ENCODE measurements around the gene GPR39.

The GPR39 gene

DNA sequence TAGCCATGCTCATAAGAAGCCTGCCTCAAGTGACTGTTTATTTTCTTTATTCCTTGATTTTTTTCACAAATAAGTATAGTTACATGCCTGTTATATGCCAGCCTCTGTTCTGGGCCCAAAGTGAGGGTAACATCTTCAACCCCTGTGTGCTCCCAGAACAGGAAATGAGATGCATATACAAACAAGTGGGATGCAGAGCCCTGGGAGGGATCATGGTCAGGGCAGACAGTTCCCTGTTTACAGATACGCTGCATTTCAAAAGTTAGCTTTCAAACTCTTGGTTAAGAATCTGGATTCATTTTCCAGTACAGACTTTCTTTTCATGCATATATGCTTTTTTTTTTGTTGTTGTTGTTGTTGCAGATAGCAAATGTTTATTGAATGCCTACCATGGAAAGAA is 24.4 kb downstream of the GPR39 start:
- Histone ChIP-seq H3K36me3 (ENCODE audit: low read length) (no peaks in the 10 kb centered on the region), H3K79me2 (ENCODE audit: insufficient read depth, low read length) (no peaks in the 10 kb centered on the region), H3K9me2 (replicated peaks; ENCODE audit: insufficient read depth, low read length) (no peaks in the 10 kb centered on the region)

DNA sequence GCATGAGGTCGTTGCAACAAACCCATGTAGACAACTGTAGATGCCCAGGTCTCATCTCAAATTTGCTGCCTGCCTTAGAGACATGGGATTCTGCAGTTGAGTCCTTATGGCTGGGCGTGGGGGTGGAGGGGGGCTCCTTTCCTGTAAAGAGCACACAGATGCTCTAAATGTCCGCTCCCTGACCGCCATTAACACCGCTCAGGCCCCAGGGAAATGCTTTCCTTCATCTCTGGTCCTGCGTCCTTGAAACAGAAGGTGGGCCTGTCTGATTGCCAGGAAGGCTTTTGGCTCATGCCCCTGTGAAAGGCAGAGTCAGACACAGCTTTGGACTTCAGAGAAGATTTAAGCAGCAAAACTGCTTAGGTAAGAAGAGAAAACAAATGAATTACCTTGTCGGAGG is 25.7 kb downstream of the GPR39 start:
- no peak overlapping the region for H3K27ac ChIP-seq (ENCODE audit: low read depth, low read length)
- no peak overlapping the region for H2AFZ ChIP-seq (ENCODE audit: low read depth, low read length, severe bottlenecking)
- no peaks in the 10 kb centered on the region for H3K36me3 ChIP-seq (ENCODE audit: low read length)
- H3K9me3 ChIP-seq (ENCODE audit: insufficient read depth, low read length) = no peaks in the 10 kb centered on the region
- no peak for TF ChIP-seq EZH2phosphoT487 (conservative IDR thresholded peaks at IDR 0.05; ENCODE audit: low read length)
- TF ChIP-seq, protein P1, sequence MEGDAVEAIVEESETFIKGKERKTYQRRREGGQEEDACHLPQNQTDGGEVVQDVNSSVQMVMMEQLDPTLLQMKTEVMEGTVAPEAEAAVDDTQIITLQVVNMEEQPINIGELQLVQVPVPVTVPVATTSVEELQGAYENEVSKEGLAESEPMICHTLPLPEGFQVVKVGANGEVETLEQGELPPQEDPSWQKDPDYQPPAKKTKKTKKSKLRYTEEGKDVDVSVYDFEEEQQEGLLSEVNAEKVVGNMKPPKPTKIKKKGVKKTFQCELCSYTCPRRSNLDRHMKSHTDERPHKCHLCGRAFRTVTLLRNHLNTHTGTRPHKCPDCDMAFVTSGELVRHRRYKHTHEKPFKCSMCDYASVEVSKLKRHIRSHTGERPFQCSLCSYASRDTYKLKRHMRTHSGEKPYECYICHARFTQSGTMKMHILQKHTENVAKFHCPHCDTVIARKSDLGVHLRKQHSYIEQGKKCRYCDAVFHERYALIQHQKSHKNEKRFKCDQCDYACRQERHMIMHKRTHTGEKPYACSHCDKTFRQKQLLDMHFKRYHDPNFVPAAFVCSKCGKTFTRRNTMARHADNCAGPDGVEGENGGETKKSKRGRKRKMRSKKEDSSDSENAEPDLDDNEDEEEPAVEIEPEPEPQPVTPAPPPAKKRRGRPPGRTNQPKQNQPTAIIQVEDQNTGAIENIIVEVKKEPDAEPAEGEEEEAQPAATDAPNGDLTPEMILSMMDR (IDR thresholded peaks at IDR 0.05; ENCODE audit: insufficient read depth, low read length, poor library complexity, severe bottlenecking) = no peak
- H3F3A ChIP-seq (ENCODE audit: insufficient read depth) = no peaks in the 10 kb centered on the region
- H3K9ac ChIP-seq (ENCODE audit: low read length) = no peak overlapping the region
- H3K79me2 ChIP-seq (ENCODE audit: insufficient read depth, low read length) = no peaks in the 10 kb centered on the region
- H3K4me2 ChIP-seq (ENCODE audit: low read depth, low read length, poor library complexity, severe bottlenecking) = no peak overlapping the region
- no peaks in the 10 kb centered on the region for H3K27me3 ChIP-seq (ENCODE audit: low read length)
- H4K20me1 ChIP-seq (ENCODE audit: low read depth, low read length) = no peaks in the 10 kb centered on the region
- H3K4me3 ChIP-seq (ENCODE audit: insufficient read depth, low read length, poor library complexity, severe bottlenecking) = no peak overlapping the region
- no peaks in the 10 kb centered on the region for H3K9me2 ChIP-seq (replicated peaks; ENCODE audit: insufficient read depth, low read length)

More for the DNA sequence above, 24.4 kb downstream of the GPR39 start:
- no peaks in the 10 kb centered on the region for H3K9me3 ChIP-seq (ENCODE audit: insufficient read depth, low read length)
- TF ChIP-seq, protein P1 (IDR thresholded peaks at IDR 0.05; ENCODE audit: insufficient read depth, low read length, poor library complexity, severe bottlenecking) = no peak
- TF ChIP-seq EZH2phosphoT487 (conservative IDR thresholded peaks at IDR 0.05; ENCODE audit: low read length) = no peak
- no peaks in the 10 kb centered on the region for H4K20me1 ChIP-seq (ENCODE audit: low read depth, low read length)
- H3K4me3 ChIP-seq (ENCODE audit: insufficient read depth, low read length, poor library complexity, severe bottlenecking) = no peak overlapping the region
- H3K27me3 ChIP-seq (ENCODE audit: low read length) = no peaks in the 10 kb centered on the region
- H3K27ac ChIP-seq (ENCODE audit: low read depth, low read length) = no peak overlapping the region
- H3K4me2 ChIP-seq (ENCODE audit: low read depth, low read length, poor library complexity, severe bottlenecking) = no peak overlapping the region
- no peak overlapping the region for H2AFZ ChIP-seq (ENCODE audit: low read depth, low read length, severe bottlenecking)
- H3F3A ChIP-seq (ENCODE audit: insufficient read depth) = no peaks in the 10 kb centered on the region
- H3K9ac ChIP-seq (ENCODE audit: low read length) = no peak overlapping the region

DNA sequence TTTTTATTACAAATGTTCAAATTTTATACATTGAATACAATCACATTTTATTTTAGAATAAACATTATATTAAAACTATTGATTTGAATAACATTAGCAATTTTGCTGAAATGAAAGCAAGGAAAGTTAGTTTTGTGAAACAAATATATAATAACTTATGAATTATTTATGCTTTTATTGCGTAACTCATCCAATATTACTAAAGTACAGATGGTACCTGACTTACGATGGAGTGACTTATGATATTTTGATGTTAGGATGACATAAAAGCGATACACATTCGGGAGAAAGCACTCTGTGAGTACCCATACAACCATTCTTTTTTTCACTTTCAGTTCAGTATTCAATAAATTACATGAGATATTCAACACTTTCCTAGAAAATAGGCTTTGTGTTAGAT is 26.5 kb downstream of the GPR39 start:
- no peaks in the 10 kb centered on the region for H3K79me2 ChIP-seq (ENCODE audit: insufficient read depth, low read length)

More for the DNA sequence above, 26.5 kb downstream of the GPR39 start:
- H3K36me3 ChIP-seq (ENCODE audit: low read length) = no peaks in the 10 kb centered on the region
- TF ChIP-seq, protein P1 (IDR thresholded peaks at IDR 0.05; ENCODE audit: insufficient read depth, low read length, poor library complexity, severe bottlenecking) = no peak
- no peak for TF ChIP-seq EZH2phosphoT487 (conservative IDR thresholded peaks at IDR 0.05; ENCODE audit: low read length)
- no peaks in the 10 kb centered on the region for H4K20me1 ChIP-seq (ENCODE audit: low read depth, low read length)
- no peaks in the 10 kb centered on the region for H3F3A ChIP-seq (ENCODE audit: insufficient read depth)
- no peak overlapping the region for H3K4me2 ChIP-seq (ENCODE audit: low read depth, low read length, poor library complexity, severe bottlenecking)
- no peaks in the 10 kb centered on the region for H3K9me2 ChIP-seq (replicated peaks; ENCODE audit: insufficient read depth, low read length)
- H3K27ac ChIP-seq (ENCODE audit: low read depth, low read length) = no peak overlapping the region
- no peak overlapping the region for H3K9ac ChIP-seq (ENCODE audit: low read length)
- H2AFZ ChIP-seq (ENCODE audit: low read depth, low read length, severe bottlenecking) = no peak overlapping the region
- H3K4me3 ChIP-seq (ENCODE audit: insufficient read depth, low read length, poor library complexity, severe bottlenecking) = no peak overlapping the region
- no peaks in the 10 kb centered on the region for H3K9me3 ChIP-seq (ENCODE audit: insufficient read depth, low read length)
- H3K27me3 ChIP-seq (ENCODE audit: low read length) = no peaks in the 10 kb centered on the region
